Panc1 (cell line): ENCODE data around the gene XXYLT1. TPM values are rescaled to one million over a fixed set of nuclear protein-coding genes. Genes with fewer than 3 reads are reported as not detected.

Experiments
- ATAC-seq: fragments of 200-7000 bp; cut with Tn5 transposase; 2 replicates; pipeline ENCODE4 v1.9.1; 2020; ENCODE audit warnings: mild to moderate bottlenecking, moderate library complexity
- BruUV-seq: library from RNA; stranded (reverse); fragments of 400-500 nt; replicated peaks from 2 replicates; lab custom pipeline; 2021; lab: Mats Ljungman, UMichigan
- CTCF ChIA-PET: fragments of 300-600 bp; sonication (Branson Sonifier 250); formaldehyde crosslinking; loops from one replicate; lab custom pipeline; 2022; ENCODE audit warnings: antibody characterized with exemption; lab: Charles Lee
- POLR2A ChIA-PET: fragments of 300-600 bp; sonication (Branson Sonifier 250); formaldehyde crosslinking; loops from one replicate; lab custom pipeline; 2022; ENCODE audit warnings: antibody characterized with exemption; lab: Charles Lee
- DNase-seq: peaks from one replicate; pipeline ENCODE4 v3.0.0-alpha.2; 2010; ENCODE audit warnings: low read depth, low spot score
- H3K27ac ChIP-seq: 2 replicates; pipeline ENCODE4 v1.5.1; 2011; ENCODE audit warnings: mild to moderate bottlenecking, low read length, inconsistent platforms
- H3K27me3 ChIP-seq: fragments of 200-500 bp; sonication (Bioruptor generic); 2 replicates; pipeline ENCODE4 v1.6.0; 2014; ENCODE audit warnings: low read length, inconsistent platforms; ENCODE audit not compliant: control insufficient read depth, insufficient read depth
- H3K36me3 ChIP-seq: fragments of 200-500 bp; sonication (Bioruptor generic); 2 replicates; pipeline ENCODE4 v1.5.1; 2014; ENCODE audit warnings: inconsistent platforms, mild to moderate bottlenecking, low read length, moderate library complexity; ENCODE audit not compliant: control insufficient read depth, insufficient read depth
- H3K4me1 ChIP-seq: 2 replicates; pipeline ENCODE4 v1.5.1; 2011; ENCODE audit warnings: inconsistent platforms, mild to moderate bottlenecking, low read length, moderate library complexity; ENCODE audit not compliant: control insufficient read depth, insufficient read depth
- H3K4me3 ChIP-seq, 2 experiments: 2 replicates each; pipeline ENCODE4 v1.5.1; 2011 to 2012; ENCODE audit warnings: low read depth in 2 of 2, low read length in 2 of 2, mild to moderate bottlenecking in 2 of 2, inconsistent platforms in 1 of 2, moderate library complexity in 1 of 2
- H3K9me3 ChIP-seq: fragments of 200-500 bp; sonication (Bioruptor generic); 2 replicates; pipeline ENCODE4 v1.5.1; 2014; ENCODE audit warnings: low read depth, mild to moderate bottlenecking, inconsistent platforms, low read length, moderate library complexity; ENCODE audit not compliant: control insufficient read depth, insufficient read depth
- CTCF ChIP-seq: fragments of 450-650 bp; IDR thresholded peaks from 2 replicates; pipeline ENCODE4 v1.5.1; 2017; ENCODE audit warnings: mild to moderate bottlenecking
- POLR2AphosphoS5 ChIP-seq: IDR thresholded peaks from 2 replicates; pipeline ENCODE4 v1.6.1; 2012; ENCODE audit warnings: mild to moderate bottlenecking, low read depth, low read length, moderate library complexity
- SIN3A ChIP-seq: IDR thresholded peaks from 2 replicates; pipeline ENCODE4 v1.6.1; 2012; ENCODE audit warnings: low read depth, mild to moderate bottlenecking, low read length, moderate library complexity, borderline replicate concordance; ENCODE audit not compliant: insufficient read depth
- TCF7L2 ChIP-seq: IDR thresholded peaks from 2 replicates; pipeline ENCODE4 v1.6.1; 2011; ENCODE audit warnings: mild to moderate bottlenecking, low read depth, low read length, inconsistent platforms
- in situ Hi-C: cut with HindIII; loops from 2 replicates; pipeline ENCODE4 v1.10.0; 2016; ENCODE audit warnings: low sequenced_read_pairs, low pct_unique_long_range_greater_than_20kb
- intact Hi-C: fragments of 100-400 bp; cut with micrococcal nuclease; formaldehyde crosslinking; loops from one replicate; pipeline ENCODE4 v1.10.0; 2022; ENCODE audit not compliant: unreplicated experiment
- total RNA-seq: library from RNA; stranded (reverse); gene quantifications from one replicate; pipeline ENCODE4 v1.2.1, GENCODE V29; 2021; ENCODE audit not compliant: unreplicated experiment
- TF ChIP-seq, protein P1 (sequence below), 2 experiments: IDR thresholded peaks; 2 replicates each; pipeline ENCODE4 v1.6.1; 2011 to 2012; ENCODE audit warnings: low read depth in 2 of 2, control low read depth in 1 of 2, low read length in 1 of 2, mild to moderate bottlenecking in 1 of 2, moderate library complexity in 1 of 2; ENCODE audit not compliant: insufficient read depth in 1 of 2

The XXYLT1 gene
- total RNA-seq, 1 experiment from 2014 or later, result 26.0 TPM

DNA sequence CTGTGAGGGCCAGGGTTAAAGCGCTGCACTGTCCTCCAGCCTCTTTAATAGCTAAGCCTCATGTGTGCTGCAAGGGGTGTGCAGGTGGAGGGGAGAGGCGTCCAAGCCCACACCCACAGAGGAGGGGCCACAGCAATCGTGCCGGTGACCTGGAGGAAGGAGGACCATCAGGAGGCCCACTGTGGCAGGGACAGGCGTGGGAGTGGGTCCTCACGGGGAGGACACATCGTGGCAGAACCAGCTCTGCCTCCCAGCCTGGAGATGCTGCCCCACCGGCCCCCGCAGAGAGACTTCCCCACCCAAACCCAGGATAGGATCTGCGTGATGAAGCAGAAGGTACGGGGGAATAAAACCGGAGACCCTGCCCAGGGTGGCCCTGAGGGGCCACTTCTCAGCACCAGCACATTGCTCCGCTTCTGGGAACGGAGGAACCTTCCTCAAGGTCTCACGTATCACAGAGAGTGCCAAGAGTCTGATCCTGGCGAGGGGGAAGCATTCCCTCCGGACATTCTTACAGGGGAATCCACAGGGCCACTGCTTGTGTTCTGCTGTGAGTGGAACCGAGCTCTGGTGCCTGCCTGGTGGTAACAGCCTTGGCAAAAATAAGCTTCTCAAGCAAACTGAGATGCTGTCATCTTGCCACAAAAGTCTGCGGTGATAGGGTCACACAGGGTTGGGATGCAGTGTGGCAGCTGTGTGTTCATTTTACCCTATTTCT lies 199.8 kb downstream of the XXYLT1 start:
- intact Hi-C loops (no loop called here), in situ Hi-C loops (no loop called here)
- no peaks in the 10 kb centered on the region for H3K9me3 ChIP-seq
- CTCF ChIA-PET, result interaction anchor here (0.5 kb wide), 1 partner anchor 15 kb away, joined by 4 read pairs; no protein-coding TSS in a partner anchor
- H3K4me1 ChIP-seq, result no peaks in the 10 kb centered on the region; the same call in 1 of the 2 replicates
- no peak overlapping the region for H3K27ac ChIP-seq
- no peak for DNase-seq
- no TSS peak for BruUV-seq
- POLR2A ChIA-PET, result no interaction called here
- no peaks in the 10 kb centered on the region for H3K27me3 ChIP-seq
- no peaks in the 10 kb centered on the region for H3K36me3 ChIP-seq
- no peak overlapping the region for H3K4me3 ChIP-seq
- no peak for ATAC-seq
- TF ChIP-seq SIN3A, result no peak
- no peak for TF ChIP-seq POLR2AphosphoS5
- TF ChIP-seq, protein P1, sequence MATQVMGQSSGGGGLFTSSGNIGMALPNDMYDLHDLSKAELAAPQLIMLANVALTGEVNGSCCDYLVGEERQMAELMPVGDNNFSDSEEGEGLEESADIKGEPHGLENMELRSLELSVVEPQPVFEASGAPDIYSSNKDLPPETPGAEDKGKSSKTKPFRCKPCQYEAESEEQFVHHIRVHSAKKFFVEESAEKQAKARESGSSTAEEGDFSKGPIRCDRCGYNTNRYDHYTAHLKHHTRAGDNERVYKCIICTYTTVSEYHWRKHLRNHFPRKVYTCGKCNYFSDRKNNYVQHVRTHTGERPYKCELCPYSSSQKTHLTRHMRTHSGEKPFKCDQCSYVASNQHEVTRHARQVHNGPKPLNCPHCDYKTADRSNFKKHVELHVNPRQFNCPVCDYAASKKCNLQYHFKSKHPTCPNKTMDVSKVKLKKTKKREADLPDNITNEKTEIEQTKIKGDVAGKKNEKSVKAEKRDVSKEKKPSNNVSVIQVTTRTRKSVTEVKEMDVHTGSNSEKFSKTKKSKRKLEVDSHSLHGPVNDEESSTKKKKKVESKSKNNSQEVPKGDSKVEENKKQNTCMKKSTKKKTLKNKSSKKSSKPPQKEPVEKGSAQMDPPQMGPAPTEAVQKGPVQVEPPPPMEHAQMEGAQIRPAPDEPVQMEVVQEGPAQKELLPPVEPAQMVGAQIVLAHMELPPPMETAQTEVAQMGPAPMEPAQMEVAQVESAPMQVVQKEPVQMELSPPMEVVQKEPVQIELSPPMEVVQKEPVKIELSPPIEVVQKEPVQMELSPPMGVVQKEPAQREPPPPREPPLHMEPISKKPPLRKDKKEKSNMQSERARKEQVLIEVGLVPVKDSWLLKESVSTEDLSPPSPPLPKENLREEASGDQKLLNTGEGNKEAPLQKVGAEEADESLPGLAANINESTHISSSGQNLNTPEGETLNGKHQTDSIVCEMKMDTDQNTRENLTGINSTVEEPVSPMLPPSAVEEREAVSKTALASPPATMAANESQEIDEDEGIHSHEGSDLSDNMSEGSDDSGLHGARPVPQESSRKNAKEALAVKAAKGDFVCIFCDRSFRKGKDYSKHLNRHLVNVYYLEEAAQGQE (IDR thresholded peaks at IDR 0.05; ENCODE audit: insufficient read depth in 1 of 2, low read depth in 2 of 2, low read length in 1 of 2), result no peak
- no peak for TF ChIP-seq TCF7L2
- TF ChIP-seq CTCF, result no peak

GRCh38 chr3:195070336-195070735 lies 200.6 kb downstream of the XXYLT1 start:
- POLR2A ChIA-PET, result no interaction called here
- no TSS peak for BruUV-seq
- intact Hi-C loops, result no loop called here

More at GRCh38 chr3:195070336-195070735, 200.6 kb downstream of the XXYLT1 start:
- CTCF ChIA-PET, result no interaction called here
- Histone ChIP-seq H3K4me3 (no peak overlapping the region), H3K4me1 (no peaks in the 10 kb centered on the region; the same call in 1 of the 2 replicates), H3K27me3 (no peaks in the 10 kb centered on the region), H3K36me3 (no peaks in the 10 kb centered on the region), H3K27ac (peak overlapping the region; percentile 41; the same call in 1 of the 2 replicates), H3K9me3 (no peaks in the 10 kb centered on the region)
- in situ Hi-C loops, result no loop called here
- DNase-seq (no peak), ATAC-seq (no peak)
- no peak for TF ChIP-seq POLR2AphosphoS5
